Breast epithelium (tissue), 3 donors: ENCODE data around the gene TLR8.

Experiments
- POLR2A ChIP-seq: fragments of 450-650 bp; IDR thresholded peaks from one replicate; pipeline ENCODE4 v1.6.1; 2016; ENCODE audit warnings: antibody characterized with exemption, mild to moderate bottlenecking, moderate library complexity
- TF ChIP-seq, protein P1 (sequence below), 3 donors: fragments of 450-650 bp; IDR thresholded peaks; one replicate each; pipeline ENCODE4 v1.5.1; 2016 to 2017; ENCODE audit warnings: antibody characterized with exemption in 3 of 3, mild to moderate bottlenecking in 3 of 3, moderate library complexity in 3 of 3

DNA sequence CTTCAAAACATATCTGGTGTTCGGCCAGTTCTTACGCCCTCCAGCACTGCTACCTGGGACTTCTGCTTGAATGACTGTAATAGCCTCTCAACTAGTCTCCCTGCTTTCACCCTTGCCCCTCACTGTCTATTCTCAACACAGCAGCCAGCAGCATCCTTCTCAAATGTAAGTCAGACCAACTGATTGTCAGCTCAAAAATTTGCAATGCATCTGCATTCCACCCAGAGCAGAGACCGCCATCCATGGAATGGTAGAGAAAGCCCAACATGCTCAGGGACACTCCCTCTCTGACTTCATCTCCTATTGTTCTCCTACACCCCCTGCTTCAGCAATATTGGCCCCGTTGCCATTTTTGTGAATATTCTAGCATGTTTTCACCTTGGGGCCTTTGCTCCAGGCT, 33.7 kb upstream of the TLR8 start:
- TF ChIP-seq, protein P1, sequence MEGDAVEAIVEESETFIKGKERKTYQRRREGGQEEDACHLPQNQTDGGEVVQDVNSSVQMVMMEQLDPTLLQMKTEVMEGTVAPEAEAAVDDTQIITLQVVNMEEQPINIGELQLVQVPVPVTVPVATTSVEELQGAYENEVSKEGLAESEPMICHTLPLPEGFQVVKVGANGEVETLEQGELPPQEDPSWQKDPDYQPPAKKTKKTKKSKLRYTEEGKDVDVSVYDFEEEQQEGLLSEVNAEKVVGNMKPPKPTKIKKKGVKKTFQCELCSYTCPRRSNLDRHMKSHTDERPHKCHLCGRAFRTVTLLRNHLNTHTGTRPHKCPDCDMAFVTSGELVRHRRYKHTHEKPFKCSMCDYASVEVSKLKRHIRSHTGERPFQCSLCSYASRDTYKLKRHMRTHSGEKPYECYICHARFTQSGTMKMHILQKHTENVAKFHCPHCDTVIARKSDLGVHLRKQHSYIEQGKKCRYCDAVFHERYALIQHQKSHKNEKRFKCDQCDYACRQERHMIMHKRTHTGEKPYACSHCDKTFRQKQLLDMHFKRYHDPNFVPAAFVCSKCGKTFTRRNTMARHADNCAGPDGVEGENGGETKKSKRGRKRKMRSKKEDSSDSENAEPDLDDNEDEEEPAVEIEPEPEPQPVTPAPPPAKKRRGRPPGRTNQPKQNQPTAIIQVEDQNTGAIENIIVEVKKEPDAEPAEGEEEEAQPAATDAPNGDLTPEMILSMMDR (IDR thresholded peaks at IDR 0.05): no peak
- no peak for TF ChIP-seq POLR2A
